Adrenal gland (tissue), 5 donors: ENCODE measurements around the gene LRBA.

ENCODE experiments used
- CTCF ChIP-seq, 6 experiments: fragments of 450-650 bp in 4 of 6; fragments of 200-600 bp in 2 of 6; sonication (generic) in 1 of 6; IDR thresholded peaks; 1 replicate in 5 of 6; 2 replicates in 1 of 6; pipeline versions ENCODE4 v1.5.1 to v1.8.0; 2016 to 2021; ENCODE audit warnings: antibody characterized with exemption in 6 of 6, mild to moderate bottlenecking in 2 of 6, moderate library complexity in 1 of 6
- POLR2A ChIP-seq, 2 donors: fragments of 450-650 bp; IDR thresholded peaks; one replicate each; pipeline ENCODE4 v1.6.1; 2017; ENCODE audit warnings: antibody characterized with exemption in 2 of 2, mild to moderate bottlenecking in 2 of 2, moderate library complexity in 1 of 2
- donor health status: DM: no; HTN: no; CAD: no.

- TF ChIP-seq POLR2A (IDR thresholded peaks at IDR 0.05) (no peak), CTCF (IDR thresholded peaks at IDR 0.05) (no peak)
Measured at GRCh38 chr4:150982557-150983233, 32.4 kb downstream of the LRBA start.
